CD4-positive, alpha-beta T cell treated with Interleukin-17A for 1 hour (primary cell): Measurements from ENCODE around the gene CEP20.
"Not testable (repeated sequence)": the region's sequence is repeated elsewhere in the genome, so short reads cannot be mapped to it uniquely, and the experiment has no call there.

Experiments
- DNase-seq: peaks from one replicate; pipeline ENCODE4 v3.0.0-alpha.2; 2020

CEP20 gene

GRCh38 chr16:15856901-15857698, 31.3 kb downstream of the CEP20 start, which contains the start of gene MYH11:
Gene MYH11 (minus strand): TSS chr16:15857028. CDS start chr16:15838252, 18,776 bp downstream.
- no peak for DNase-seq

DNA sequence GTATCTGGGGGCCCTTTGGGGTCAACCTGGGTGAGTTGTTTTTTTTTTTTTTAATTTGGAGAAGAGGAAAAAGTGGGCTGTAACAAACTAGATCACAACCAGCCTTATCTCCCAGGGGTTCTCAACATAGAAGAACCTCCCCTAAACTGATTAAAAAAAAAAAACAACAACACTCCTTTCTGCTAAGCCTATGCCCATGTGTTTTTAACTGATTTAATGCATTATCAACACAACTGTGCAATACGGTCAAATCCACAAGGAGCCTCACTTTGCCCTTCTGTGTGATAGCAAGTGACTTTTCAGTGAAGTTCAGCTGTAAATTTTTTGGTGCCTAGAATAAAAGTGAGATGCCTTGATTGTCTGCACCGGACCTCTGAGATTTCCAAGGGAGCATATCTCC, 32.2 kb downstream of the CEP20 start:
- DNase-seq, result no peak

DNA sequence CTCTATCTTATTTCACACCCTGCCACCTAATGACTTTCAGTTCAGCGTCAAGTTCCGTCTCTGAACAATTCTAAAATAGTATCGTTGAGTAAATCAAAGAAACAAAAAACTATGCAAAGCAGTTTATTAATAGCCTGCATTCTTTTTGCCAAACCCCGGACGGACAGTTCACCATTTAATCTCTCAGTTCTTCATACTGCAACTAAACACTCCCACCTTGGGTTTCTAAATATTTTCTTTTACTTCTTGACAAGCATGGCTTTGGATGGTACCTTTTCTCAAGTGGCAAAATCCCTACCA, 32.7 kb downstream of the CEP20 start:
- DNase-seq, result no peak

DNA sequence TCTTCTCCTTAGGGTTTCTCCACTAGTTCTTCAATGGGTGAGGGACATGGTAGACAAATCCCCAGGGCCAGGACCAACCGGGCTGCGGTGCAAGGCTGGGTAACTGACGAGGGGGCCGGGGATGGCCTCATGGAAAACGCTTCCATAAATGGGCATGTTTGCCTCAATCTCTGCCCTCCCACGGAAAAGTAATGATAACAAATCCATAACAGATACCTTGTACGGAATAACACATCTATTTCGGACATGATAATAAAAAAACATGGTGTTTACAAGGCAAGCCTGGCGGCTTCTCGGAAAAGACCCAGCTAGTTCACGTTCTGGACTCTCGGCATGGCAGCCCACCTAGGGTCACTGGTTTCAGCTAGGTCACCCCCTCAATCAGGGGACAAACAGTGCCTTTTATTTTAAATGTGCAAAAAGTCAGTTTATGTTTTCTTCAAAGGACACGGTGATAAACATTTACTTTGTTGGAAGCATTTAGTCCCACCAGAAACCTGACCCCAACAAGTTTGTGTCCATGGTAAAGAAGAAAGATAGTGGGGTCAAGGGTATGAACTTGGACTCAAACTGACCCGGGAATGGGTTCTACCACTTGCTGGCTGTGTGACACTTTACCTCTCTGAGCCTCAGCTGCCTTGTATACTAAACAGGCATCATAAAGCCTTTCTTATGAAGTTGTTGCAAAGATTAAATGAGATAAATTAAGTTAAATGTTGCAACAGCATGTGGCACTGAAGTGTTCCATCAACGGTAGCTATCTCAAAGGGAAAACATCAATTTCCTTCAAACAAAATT, 33.3 kb downstream of the CEP20 start:
- DNase-seq, result no peak

DNA sequence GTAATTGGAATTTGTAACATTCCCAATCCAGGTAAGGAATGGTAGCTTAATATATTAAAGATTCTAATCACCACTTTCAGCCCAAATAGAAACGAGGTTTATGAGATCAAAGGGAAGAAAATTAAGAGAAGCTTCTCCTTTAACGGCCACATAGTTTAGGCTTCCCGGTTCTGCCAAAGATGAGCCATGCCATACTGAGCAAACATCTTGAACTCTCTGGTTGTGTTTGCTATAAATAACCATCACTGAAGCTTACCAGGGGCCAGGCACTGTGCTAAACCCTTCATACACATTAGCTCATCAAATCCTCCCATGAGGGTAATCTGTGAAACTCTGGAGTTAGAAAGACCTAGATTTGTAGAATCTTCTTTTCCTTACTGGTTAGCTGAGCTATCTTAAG, 34.3 kb downstream of the CEP20 start:
- DNase-seq, result no peak

- no peak for DNase-seq
Measured at GRCh38 chr16:15853021-15853420, 35.4 kb downstream of the CEP20 start.

GRCh38 chr16:15850555-15850954, 37.8 kb downstream of the CEP20 start:
- DNase-seq, result not testable (repeated sequence)

DNA sequence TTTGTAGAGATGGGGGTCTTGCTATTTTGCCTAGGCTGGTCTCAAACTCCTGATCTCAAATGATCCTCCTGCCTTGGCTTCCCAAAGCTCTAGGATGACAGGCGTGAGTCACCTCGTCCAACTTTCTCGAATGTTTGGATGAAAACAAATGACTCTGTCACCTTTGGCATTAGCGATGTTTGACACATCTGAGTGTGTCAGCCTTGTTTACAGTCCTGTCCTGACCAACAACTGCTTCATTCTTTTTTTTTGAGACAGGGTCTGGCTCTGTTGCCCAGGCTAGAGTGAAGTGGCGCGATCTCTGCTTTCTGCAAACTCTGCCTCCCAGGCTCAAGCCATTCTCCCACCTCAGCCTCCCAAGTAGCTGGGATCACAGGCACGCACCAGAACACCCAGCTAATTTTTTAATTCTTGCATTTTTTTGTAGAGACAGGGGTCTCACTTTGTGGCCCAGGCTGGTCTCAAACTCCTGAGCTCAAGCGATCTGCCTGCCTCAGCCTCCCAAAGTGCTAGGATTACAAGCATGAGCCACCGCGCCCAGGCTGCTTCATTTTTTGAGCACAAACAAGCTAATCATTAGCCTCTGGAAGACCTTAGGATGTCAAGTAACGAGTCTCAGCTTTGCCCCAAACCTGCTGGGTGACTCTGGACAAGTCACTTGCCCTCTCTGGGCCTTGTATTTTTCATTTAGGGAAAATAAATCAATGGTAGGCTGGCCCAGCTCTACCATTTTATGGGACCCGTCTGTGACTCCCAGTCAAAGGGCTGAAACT, 39.0 kb downstream of the CEP20 start:
- DNase-seq, result no peak

DNA sequence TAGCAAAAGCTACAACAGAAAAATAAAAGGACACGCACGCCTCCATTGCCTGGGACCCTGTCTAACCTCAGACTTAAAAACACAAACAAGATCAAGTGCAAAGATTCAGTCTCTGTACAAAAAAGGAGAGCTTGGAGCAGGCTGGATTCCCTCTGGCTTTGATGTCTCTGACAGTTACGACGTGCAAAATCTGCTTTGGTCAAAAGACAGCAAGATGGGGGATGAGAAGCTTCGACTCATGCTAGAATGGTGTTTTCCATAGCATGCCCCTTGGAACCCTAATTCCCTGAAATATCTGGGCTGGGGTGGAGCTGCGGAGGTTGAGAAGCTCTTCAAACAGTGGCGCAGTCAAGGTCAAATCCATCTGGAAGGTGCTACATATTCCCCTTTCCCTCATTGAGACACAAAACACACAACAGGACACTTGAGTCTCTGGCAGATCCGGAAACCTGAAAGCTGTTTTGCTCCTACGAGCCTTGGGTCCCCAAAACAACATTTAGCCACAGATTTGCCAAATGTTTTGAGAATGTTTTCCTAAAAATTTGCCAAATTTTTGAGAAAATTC, 40.7 kb downstream of the CEP20 start:
- DNase-seq, result no peak

DNA sequence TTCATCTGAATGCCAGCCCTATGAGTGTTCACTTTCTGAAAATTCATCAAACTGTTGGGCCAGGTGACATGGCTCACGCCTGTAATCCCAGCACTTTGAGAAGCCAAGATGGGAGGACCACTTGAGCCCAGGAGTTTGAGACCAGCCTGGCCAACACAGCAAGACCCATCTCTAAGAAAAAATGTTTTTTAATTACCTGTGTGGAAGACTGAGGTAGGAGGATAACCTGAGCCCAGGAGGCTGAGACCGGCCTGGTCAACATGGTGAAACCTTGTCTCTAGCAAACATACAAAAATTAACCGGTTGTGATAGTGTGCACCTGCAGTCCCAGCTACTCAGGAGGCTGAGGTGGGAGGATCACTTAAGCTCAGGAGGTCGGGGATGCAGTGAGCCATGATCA, 41.9 kb downstream of the CEP20 start:
- no peak for DNase-seq

DNA sequence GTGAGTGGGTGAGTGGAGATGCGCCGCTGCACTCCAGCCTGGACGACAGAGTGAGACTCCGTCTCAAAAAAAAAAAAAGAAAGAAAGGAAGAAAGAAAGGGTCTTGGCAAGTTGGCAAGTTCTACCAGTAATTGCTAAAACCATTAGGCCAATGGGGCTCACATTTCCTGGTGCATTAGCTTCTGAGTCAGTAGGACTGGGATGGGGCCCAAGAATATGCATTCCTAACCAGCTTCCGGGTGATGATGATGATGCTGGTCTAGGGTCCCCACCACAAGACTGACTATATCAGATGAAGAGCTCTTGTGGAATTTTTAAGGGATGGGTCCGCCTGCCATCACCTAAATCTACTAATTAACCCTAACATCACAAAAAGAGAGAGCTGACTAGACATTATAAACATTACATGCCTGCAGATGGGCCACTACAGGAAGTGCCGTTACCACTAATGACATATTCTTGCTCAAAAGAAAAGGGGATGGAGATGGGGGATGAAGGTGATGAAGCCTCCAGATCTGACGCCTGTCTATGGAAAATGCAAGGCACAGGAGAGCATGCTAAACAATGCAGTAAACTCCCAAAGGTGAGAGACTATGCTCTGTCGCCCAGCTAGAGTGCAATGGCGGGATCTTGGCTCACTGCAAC, 44.6 kb downstream of the CEP20 start:
- no peak for DNase-seq

DNA sequence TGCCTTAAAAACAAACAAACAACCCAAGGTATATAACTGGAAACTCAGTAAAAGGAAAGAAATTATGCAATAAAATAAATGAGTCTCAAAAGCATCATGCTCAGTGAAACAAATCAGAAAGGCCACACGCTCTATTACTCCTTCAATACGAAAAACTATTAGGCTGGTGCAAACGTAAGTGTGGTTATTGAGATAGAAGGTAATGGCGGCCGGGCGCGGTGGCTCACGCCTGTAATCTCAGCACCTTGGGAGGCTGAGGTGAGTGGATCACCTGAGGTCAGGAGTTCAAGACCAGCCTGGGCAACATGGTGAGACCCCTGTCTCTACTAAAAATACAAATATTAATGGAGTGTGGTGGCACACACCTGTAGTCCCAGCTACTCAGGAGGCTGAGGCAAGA, 49.2 kb downstream of the CEP20 start:
- DNase-seq, result not testable (repeated sequence)

GRCh38 chr16:15837761-15838160, 50.6 kb downstream of the CEP20 start:
- no peak for DNase-seq

- DNase-seq, result no peak
Measured at GRCh38 chr16:15836965-15837611, 51.3 kb downstream of the CEP20 start.

GRCh38 chr16:15836074-15836473, 52.3 kb downstream of the CEP20 start:
- DNase-seq, result no peak

- DNase-seq, result no peak
Measured at GRCh38 chr16:15835136-15835878, 53.1 kb downstream of the CEP20 start.

- DNase-seq, result no peak
Measured at GRCh38 chr16:15834502-15834901, 53.9 kb downstream of the CEP20 start.

DNA sequence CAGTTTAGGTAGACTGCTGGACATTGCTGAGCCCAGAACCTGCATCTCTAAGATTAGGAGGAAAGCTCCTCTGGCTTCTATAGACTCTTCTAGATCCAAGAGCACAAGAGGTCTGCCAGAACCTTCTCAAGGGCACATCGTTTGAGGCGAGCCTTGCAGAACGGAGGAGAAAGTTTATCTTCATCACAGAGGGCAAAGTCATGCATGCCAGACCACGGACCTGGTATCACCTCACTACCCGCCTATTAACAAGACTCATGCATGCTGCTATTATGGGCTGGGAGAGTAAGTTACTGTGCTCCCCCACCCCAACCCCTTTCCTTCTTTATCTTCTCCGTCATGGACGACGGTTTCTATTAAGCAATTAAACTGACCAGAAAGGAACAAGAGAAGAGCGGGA, 54.9 kb downstream of the CEP20 start:
- no peak for DNase-seq

- no peak for DNase-seq
Measured at GRCh38 chr16:15832241-15832640, 56.2 kb downstream of the CEP20 start.

- no peak for DNase-seq
Measured at GRCh38 chr16:15830832-15831451, 57.5 kb downstream of the CEP20 start.

DNA sequence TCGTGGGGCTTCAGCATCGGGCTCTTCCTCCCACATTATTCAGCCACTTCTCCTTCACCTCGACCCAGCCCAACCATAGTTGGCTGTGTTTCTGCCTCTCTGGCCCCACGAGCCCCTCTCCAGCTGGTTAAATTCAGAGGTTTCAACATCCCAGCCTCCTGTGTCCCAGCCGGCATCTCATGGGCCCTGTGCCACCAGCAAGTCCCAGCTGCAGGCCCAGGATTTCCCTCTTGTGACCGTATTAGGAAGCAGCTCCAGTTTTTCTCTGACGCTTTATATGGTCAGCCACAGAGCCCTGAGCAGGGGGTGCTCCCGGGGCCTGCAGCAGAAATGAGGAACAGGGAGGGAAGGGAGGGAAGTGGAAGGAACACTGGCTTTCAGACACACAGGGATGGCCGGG, 58.9 kb downstream of the CEP20 start:
- DNase-seq, result no peak
